Suprapubic skin (tissue), 3 donors: ENCODE measurements around the gene FDX1.

Experiments
- CTCF ChIP-seq, 2 donors: fragments of 200-600 bp in 1 of 2; fragments of 450-650 bp in 1 of 2; sonication (generic) in 1 of 2; IDR thresholded peaks; one replicate each; pipeline ENCODE4 v1.5.1; 2016 to 2019; ENCODE audit warnings: antibody characterized with exemption in 2 of 2, mild to moderate bottlenecking in 1 of 2, moderate library complexity in 1 of 2
- EP300 ChIP-seq: sonication (generic); formaldehyde crosslinking; IDR thresholded peaks from one replicate; pipeline ENCODE4 v1.6.1; 2017; ENCODE audit warnings: antibody characterized with exemption
- POLR2A ChIP-seq, 2 donors: fragments of 450-650 bp; IDR thresholded peaks; one replicate each; pipeline ENCODE4 v1.6.1; 2017; ENCODE audit warnings: antibody characterized with exemption in 2 of 2, mild to moderate bottlenecking in 2 of 2, moderate library complexity in 2 of 2

- TF ChIP-seq CTCF (IDR thresholded peaks at IDR 0.05) (no peak), POLR2A (IDR thresholded peaks at IDR 0.05) (no peak), EP300 (no peak)
Measured at GRCh38 chr11:110465231-110465630, 35.5 kb downstream of the FDX1 start.
